ENCODE measurements around the gene PPP3CB. TPM values are rescaled to one million over a fixed set of nuclear protein-coding genes. Genes with fewer than 3 reads are reported as not detected.

Gene PPP3CB
- total RNA-seq: 62.9 TPM
- long read RNA-seq, partial matches to known transcripts: 1 of 17 reads
- long read RNA-seq, other reads (novel, unspliced or antisense): 11 of 17 reads

DNA sequence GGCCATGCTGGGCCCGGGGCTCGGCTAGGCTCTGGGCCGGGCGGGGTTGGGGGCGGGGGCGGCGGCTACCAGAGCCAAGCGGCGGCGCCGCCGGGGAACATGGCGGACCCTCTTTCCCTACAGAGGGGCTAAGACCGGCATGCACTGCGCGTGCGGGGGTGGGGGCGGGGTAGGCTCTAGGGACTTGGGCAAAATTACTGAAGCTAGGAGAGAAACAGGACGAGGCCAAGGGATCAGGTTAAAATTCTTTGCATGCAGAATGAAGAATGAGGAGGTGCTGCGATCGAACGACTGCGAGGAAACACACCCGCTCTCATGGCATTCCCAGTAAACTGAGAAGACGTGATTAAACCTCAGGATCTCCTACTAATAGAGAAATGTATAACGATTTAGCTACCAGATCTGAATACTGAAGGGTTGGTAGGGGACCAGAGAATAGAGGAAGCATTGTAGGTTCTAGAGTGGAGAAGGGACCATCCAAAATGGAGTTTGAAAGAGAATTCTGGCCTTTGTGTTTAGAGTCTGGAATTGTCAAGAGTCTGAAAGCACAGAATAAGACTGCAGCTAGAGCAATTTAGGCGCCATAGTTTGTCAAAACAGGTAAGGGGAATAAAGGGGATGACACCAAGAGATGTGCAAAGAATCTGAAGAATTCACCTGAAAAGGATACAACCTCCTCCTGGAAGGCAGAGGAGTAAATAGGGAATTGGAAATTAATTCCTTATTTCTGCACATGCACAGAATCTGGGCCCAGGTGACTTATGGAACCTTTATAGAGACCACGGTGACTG is at the start of gene PPP3CB:
PPP3CB (minus strand) TSS at position 141 of the 791 bp plus-strand sequence; CDS start at position 6, 135 bp downstream.
- intact Hi-C loops (cut with DNase I): loop anchor here (5.0 kb wide), 1 partner anchor 244 kb away; the partner anchor contains the start of gene MRPS16
- ATAC-seq (peak; percentile 92), DNase-seq (ENCODE audit: missing footprints) (peak; percentile 95)

DNA sequence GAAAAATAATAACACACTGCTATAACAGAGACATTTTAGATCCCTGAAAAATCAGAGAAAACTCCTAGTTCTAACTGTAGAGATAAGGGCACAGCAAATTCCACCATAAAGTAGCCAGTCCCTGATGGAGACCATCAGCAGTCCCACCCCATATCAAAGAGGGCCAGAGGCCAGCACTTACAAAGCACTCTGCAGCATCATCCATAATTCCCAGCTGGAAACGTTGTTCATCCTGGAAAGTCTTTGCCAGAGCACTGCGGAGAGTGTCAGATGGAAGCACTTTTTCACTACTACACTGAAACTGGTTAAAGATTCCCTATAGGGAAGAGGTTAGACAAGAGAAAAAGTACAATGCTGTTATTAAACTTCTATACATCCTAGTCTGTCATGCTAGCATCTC is 49.5 kb upstream of the PPP3CB start:
- intact Hi-C loops (cut with DNase I): no loop called here
- ATAC-seq (no peak), DNase-seq (ENCODE audit: missing footprints) (no peak)

DNA sequence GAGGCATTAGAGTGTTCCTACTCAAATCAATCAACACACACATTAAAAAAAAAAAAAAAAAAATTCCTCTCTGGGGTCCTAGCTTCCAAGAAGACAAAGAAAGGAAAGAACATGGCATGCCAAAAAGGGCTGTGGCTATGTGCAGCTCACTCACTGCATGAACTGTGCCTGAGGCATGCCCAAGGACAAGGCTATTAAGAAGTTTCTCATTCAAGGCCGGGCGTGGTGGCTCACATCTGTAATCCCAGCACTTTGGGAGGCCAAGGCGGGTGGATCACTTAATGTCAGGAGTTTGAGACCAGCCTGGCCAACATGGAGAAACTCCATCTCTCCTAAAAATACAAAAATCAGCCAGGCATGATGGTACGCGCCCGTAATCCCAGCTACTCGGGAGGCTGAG is 41.9 kb upstream of the PPP3CB start:
- intact Hi-C loops (cut with DNase I): no loop called here
- ATAC-seq: no peak
- DNase-seq (ENCODE audit: missing footprints): no peak

DNA sequence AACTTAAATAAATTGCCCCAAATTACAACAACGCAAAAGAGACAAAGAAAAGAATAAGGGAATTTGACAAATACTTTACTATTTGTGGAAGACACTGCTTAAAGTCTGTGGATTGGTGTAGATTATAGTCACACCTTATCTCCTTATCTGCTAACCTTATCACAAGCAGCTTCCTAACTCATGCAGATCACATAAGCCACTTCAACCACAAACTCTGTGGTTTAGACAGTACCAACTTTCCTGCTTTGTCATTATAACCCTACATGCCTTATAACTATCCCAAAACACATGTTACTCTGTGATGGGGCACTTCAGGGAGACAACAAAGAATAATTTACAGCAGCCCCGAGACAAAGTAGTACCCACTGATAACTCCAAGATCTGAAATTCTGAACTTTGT is 41.5 kb upstream of the PPP3CB start:
- intact Hi-C loops (cut with DNase I): no loop called here
- DNase-seq (ENCODE audit: missing footprints) (no peak), ATAC-seq (no peak)

DNA sequence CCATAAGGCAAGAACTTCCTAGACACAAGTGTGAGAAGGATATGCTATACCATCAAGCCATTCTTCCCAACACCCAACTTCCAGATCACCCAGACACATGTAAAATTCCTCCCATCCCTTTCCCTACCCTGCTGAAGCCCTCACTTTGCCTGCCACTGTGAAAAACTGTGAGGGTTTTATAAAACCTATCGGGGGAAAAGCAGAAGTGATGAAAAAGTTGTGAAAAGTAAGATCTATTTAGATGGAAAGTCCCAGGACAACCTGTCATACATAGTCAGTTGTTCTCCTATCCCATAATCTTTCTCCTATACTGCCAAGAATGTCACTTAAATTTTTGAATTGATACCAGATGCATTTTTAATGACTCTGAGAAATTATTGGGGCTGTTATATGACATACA is 39.0 kb upstream of the PPP3CB start:
- no peak for ATAC-seq
- DNase-seq (ENCODE audit: missing footprints): no peak
- intact Hi-C loops (cut with DNase I): no loop called here

DNA sequence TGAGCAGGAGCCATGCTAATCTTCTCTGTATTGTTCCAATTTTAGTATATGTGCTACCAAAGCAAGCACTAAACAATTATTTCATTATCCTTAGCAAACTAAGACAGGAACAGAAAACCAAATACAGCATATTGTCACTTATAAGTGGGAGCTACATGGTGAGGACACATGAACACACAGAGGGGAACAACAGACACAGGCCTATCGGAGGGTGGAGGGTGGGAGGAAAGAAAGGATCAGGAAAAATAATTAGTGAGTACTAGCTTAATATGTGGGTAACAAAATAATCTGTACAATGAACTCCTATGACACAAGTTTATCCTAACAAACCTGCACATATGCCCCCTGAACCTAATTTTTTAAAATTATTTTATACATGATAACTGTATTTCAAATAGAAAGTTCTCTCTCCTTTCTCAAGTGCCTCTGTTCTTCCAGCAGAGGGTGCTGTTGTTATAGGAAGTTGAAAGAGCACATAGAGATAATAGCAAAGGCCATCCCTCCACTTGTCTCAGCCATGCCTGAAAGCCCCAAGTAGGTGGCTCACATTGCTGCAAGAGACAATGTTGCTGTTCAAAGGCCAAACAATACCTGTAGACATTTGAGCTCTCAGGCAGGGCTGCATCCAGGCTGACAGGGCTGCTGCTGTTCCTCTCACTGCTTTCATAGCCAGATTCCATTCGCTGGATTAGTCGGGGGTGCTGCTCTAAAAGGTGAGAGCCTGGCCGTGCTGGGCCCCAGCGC is 33.4 kb upstream of the PPP3CB start:
- peak; percentile 80 for ATAC-seq
- intact Hi-C loops (cut with DNase I): loop anchor here (1.0 kb wide), 1 partner anchor 115 kb away; no protein-coding TSS in a partner anchor

DNA sequence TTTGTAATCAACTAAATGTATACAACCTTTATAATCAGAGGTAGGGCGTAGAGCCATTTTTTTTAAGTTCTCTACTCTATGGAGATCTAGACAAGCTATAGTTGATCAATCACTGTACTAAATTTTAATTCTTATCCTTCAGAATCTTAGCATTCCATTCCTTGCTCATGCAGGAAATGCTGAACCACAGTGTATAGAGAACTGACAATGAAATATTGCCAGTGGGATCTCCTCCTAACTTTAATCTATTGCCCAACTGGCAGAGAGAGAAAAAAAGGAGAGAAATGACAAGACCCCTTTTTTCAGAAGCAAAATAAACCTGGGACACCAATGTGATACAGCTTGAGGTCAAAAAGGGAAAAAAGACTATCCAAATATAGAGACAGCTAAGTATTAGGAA is 26.4 kb upstream of the PPP3CB start:
- ATAC-seq (no peak), DNase-seq (ENCODE audit: missing footprints) (no peak)
- intact Hi-C loops (cut with DNase I): no loop called here

More for the DNA sequence above, 33.4 kb upstream of the PPP3CB start:
- DNase-seq (ENCODE audit: missing footprints): no peak

DNA sequence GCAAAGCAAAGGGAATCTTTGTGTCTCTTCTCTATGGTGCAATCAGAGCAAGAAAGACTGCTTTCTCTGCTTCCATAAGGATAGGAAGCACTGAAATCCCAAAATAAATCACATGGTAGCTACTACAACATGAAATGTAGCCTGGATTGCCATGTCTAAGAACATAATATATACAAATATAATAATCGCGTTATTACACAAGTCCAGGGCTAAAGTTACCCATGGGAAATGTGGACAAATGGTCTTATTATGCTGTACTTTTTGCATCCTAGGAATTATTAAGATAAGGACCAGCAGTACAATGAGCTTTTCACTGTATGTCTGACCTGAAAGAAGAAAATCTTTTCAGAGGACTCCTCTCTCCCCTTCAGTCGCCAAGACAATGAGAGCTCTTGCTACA is 23.5 kb upstream of the PPP3CB start:
- no peak for DNase-seq (ENCODE audit: missing footprints)
- no peak for ATAC-seq
- intact Hi-C loops (cut with DNase I): no loop called here

DNA sequence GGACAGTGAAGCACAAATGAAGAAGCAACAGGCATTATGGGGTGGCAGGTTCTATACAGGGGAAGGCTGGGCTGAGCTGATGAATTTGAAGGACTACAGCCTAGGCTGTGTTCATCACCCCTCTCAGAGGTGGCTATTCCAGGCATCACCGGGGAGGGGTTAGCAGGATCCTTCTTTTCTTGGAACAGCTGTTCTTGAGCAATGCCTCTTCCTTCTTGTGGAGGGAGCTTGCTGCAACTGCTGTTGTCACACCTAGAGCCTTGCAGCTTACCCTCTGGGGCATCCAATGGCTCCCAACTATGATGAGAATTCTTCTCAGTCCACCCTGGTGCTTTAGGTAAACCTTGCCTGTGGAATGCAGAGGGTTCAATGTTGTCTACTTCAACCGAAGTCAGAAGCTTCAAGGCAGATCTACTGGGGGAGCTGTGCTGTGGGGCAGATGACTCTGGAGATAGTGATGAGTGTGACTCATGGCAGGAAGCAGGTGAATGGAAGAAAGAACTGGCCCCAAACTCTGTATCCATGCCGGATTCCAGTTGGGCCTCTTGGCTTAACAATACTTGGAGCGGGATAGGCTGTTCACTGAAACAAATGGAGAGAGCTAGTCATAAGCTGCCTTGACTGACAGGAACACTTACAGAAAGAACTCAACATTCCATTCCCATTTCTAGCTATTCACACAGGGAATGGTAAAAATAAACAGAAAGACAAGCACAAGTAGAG is 21.5 kb upstream of the PPP3CB start:
- ATAC-seq (no peak), DNase-seq (ENCODE audit: missing footprints) (no peak)
- intact Hi-C loops (cut with DNase I): no loop called here

DNA sequence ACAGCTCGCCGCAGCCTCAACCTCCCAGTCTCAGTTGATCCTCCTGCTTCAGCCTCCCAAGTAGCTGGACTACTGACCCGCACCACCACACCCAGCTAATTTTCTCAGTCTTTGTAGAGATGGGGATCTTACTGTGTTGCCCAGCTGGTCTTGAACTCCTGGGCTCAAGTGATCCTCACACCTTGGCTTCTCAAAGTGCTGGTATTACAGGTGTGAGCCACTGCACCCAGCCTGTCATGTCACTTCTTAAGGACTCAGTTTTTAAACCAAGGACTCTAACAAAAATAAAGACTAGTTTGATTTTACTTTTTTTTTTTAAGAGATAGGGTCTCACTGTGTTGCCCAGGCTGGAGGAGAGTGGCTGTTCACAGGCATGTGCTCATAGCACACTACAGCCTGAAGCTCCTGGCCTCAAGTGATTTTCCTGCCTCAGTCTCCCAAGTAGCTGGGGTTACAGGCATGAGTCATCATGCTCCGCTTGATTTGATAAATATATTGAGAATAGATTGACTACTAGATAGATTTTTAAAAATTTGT is 16.5 kb upstream of the PPP3CB start:
- DNase-seq (ENCODE audit: missing footprints) (no peak), ATAC-seq (no peak)
- intact Hi-C loops (cut with DNase I): no loop called here

DNA sequence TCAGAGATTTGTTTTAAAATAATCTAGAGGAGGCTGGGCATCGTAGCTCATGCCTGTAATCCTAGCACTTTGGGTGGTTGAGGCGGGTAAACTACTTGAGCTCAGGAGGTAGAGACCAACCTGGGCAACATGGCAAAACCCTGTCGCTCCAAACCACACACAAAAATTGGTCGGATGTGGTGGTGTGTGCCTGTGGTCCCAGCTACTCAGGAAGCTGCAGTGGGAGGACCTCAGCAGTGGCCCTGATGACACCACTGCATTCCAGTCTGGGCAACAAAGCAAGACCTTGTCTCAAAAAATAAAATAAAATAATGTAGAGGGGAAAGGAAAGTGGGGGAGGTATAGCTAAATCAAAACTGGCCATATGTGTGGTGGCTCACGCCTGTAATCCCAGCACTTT is 13.9 kb upstream of the PPP3CB start:
- DNase-seq (ENCODE audit: missing footprints) (no peak), ATAC-seq (no peak)
- intact Hi-C loops (cut with DNase I): no loop called here

DNA sequence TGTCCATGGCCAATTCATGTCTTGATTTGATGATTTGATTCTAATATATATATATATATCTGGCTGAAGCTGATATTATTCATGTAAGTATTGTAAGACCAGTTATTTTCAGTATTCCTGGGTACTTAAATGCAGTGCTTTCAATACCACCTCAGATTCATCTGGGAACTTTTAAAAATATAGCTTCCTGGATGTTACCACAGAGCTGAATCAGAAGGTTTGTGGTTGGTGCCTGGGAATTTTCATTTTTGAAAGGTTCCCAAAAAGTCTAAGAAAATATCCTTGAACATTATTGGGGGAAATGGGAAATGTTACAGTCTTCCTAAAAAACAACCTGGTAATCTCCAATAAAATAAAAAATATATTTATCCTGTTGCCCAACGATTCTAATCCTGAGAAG is 10.7 kb upstream of the PPP3CB start:
- intact Hi-C loops (cut with DNase I): no loop called here
- DNase-seq (ENCODE audit: missing footprints): no peak
- no peak for ATAC-seq

DNA sequence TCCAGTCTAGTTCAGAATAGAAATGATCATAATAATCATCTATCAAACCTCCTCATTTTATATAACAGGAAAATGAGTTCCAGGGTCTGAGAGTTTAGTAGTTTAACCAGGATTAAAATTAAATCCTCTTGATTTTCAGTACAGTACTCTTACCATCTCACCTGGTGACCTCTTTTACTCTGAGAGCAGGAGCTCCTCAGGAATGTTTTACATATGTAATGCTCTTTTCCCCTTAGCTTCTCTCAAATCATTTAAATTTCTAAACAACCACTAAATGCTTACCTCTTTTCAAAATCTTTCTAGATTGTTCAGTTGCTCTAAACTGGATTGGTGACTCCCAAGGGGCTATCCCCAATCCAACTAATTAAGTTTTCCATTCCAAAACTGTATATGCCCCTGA is 10.2 kb upstream of the PPP3CB start:
- DNase-seq (ENCODE audit: missing footprints) (no peak), ATAC-seq (no peak)

DNA sequence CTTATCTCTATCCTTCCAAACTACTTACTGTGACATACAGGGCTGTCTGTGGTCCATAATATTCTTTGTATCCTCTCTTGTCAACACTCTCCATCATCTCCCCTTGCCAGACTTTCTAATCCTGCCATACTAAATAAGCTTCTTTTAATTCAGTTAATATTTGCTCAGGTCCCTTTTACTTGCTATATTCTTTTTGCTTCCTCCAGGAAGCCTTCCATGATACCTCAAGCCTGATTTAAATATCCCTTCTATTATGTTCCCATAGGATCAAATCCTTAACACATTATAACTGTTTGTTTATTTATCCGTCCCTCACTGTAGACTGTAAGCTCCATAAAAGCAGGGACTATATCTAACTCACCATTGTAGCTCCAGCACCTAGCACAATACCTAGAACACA is 7.2 kb upstream of the PPP3CB start:
- DNase-seq (ENCODE audit: missing footprints): no peak
- intact Hi-C loops (cut with DNase I): no loop called here
- no peak for ATAC-seq

More for the DNA sequence above, 10.2 kb upstream of the PPP3CB start:
- intact Hi-C loops (cut with DNase I): no loop called here

DNA sequence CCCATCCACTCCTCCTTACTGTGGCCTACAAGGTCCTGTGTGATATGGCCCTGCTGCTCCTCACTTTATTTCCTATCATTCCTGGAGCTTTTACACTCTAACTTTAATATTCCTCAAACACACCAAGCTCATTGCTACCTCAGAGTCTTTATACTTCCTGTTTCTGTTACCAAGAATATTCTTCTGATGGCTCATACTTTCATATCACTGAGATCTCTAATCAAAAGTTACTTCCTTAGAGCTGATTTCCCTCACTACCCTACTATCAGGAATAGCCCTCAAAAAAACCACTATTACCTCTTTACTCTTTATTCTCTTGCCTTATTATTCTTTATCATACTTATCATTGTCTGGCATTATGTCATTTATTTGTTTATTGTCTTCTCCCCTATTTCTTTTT is 5.8 kb upstream of the PPP3CB start:
- DNase-seq (ENCODE audit: missing footprints): no peak
- no peak for ATAC-seq
- intact Hi-C loops (cut with DNase I): no loop called here

DNA sequence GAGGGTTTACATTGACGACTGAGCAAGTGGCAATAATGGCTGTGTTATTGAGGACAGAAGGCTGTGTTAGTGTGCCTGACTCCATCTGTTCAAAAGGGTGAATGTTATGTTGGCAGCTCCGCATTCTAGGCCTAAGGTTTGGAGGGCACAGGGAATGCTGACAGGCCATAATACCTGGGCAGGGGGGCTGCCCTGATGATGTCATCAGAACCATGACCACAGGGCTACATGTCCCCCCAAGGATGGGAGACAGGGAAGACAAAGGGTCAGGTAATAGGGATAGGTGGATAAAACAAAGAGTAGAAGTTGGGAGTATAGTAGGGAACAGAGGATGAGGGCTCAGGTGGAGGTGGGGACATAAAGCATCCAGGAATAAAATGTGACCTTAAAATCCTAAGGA is 1.8 kb upstream of the PPP3CB start:
- intact Hi-C loops (cut with DNase I): loop anchor here (5.0 kb wide), 1 partner anchor 245 kb away; the partner anchor contains the start of gene MRPS16

DNA sequence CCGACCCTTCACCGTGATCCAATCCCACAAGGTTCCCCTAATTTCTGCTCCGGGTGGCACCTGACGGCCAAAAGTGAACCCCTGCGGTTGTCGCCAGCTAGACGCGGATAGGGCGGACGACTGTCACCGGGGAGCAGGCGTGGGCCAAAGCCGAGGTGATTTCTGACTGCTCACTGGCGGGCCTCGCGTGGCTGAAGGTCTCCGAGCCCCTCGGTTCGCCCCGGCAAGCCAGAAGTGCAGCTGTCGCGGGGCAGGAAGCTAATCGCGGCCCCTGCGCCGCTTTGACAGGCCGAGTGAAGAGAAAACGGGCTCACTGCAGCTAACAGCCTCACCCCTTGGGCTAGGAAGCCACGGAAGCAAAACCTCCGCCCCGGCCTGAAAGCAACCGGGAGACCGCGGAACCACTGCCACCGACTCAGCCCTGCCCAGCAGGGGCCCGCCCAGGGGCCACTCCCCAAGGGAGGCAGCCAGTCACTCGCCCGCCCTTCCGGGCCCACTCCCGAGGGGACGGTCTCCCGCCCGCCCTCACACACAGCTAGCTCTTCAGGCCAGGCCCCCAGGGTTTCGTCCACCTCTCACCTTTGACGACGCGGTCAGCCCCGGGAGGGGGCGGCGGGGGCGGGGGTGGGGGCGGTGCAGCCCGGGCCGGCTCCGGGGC is 469 bp downstream of the PPP3CB start:
- ATAC-seq (peak; percentile 95), DNase-seq (ENCODE audit: missing footprints) (peak; percentile 96)
- intact Hi-C loops (cut with DNase I): loop anchor here (5.0 kb wide), 1 partner anchor 243 kb away; the partner anchor contains the start of gene MRPS16

More for the DNA sequence above, 1.8 kb upstream of the PPP3CB start:
- ATAC-seq (no peak), DNase-seq (ENCODE audit: missing footprints) (no peak)

DNA sequence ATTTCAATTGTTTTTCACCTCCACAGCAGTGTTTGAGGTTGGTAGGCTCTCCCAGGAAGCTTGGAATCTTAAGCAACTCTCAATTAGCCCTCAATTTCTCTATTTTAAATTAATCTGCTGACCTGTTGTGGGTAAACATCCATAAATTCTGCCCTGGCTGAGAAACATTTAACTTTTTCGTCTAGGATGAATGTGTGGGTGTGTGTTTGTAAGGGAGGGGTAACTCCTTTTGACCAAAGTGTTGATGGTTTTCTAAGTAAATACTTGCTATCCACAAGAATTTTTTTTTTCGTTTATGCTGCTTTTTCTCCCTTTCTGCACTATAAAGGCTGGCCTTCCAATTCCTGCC is 973 bp downstream of the PPP3CB start:
- no peak for ATAC-seq
- intact Hi-C loops (cut with DNase I): loop anchor here (5.0 kb wide), 1 partner anchor 243 kb away; the partner anchor contains the start of gene MRPS16
- DNase-seq (ENCODE audit: missing footprints): no peak

All from Right ventricle myocardium inferior (tissue), 1 donor.